ENCODE data around the gene TRAPPC6A.

- TF ChIP-seq CTCF (IDR thresholded peaks at IDR 0.05) (no peak), POLR2A (IDR thresholded peaks at IDR 0.05) (no peak)
Measured at GRCh38 chr19:45115809-45116615, 62.0 kb downstream of the TRAPPC6A start.
